ENCODE results near the gene ZNF592. TPM values are rescaled to one million over a fixed set of nuclear protein-coding genes. Genes with fewer than 3 reads are reported as not detected.
"Not testable (repeated sequence)": the region's sequence is repeated elsewhere in the genome, so short reads cannot be mapped to it uniquely, and the experiment has no call there.

The ZNF592 gene
- total RNA-seq, 4 donors from 2014 or later = 18.3 to 28.0 (median 21.2) TPM

DNA sequence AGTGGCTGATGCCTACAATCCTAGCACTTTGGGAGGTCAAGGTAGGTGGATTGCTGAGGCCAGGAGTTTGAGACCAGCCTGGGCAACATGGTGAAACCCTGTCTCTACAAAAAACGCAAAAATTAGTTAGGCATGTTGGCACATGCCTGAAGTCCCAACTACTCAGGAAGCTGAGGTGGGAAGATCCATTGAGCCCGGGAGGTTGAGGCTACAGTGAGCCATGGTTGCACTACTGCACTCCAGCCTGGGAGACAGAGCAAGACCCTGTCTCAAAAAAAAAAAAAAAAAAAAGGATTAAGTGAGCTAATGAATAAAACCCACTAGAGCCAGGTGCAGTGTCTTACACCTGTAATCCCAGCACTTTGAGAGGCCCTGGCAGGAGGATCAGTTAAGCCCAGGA, 25.8 kb upstream of the ZNF592 start:
- 81 to 88% methylated on average over 2 of the region's 2 CpGs for WGBS, 2 donors

DNA sequence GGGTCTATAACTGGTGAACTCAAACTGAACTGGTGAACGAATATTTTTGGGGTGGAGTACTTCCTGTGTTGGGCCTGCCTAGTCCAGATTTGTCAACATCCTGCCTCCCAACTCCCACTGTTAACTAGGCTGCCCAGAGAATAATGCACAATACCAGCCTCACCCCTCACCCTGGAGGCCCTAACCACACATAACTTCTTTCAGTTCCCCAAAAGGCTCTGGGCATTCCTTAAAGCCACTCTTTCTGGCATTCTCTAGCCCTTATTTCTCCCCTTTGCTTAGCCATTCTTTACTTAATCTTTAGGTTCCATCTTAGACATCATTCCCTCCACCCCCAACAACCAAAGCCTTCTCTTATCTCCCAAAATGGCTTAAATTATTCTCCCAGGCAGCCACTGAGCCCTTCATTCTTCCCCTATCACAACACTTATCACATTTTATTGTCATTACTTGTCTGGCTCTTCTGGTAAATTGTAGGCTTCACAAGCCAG, 23.3 kb upstream of the ZNF592 start:
- Histone ChIP-seq H3K9me3 (no peaks in the 10 kb centered on the region), H3K36me3 (no peaks in the 10 kb centered on the region), H3K4me1 (no peaks in the 10 kb centered on the region), H3K4me3 (replicated peaks in 1 of 3) (no peak overlapping the region), H3K27me3 (no peaks in the 10 kb centered on the region), H3K27ac (peak overlapping the region in 2 of 3 donors; percentile 15 to 26)
- intact Hi-C loops (cut with DNase I) = no loop called here
- DNase-seq = no peak
- no peak for TF ChIP-seq POLR2A (IDR thresholded peaks at IDR 0.05)
- TF ChIP-seq, protein P1, sequence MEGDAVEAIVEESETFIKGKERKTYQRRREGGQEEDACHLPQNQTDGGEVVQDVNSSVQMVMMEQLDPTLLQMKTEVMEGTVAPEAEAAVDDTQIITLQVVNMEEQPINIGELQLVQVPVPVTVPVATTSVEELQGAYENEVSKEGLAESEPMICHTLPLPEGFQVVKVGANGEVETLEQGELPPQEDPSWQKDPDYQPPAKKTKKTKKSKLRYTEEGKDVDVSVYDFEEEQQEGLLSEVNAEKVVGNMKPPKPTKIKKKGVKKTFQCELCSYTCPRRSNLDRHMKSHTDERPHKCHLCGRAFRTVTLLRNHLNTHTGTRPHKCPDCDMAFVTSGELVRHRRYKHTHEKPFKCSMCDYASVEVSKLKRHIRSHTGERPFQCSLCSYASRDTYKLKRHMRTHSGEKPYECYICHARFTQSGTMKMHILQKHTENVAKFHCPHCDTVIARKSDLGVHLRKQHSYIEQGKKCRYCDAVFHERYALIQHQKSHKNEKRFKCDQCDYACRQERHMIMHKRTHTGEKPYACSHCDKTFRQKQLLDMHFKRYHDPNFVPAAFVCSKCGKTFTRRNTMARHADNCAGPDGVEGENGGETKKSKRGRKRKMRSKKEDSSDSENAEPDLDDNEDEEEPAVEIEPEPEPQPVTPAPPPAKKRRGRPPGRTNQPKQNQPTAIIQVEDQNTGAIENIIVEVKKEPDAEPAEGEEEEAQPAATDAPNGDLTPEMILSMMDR (IDR thresholded peaks at IDR 0.05) = no peak
- WGBS, 2 donors = 29 to 58% methylated on average over 1 of the region's 1 CpG

More for the DNA sequence above, 25.8 kb upstream of the ZNF592 start:
- TF ChIP-seq, protein P1 (IDR thresholded peaks at IDR 0.05) = no peak
- TF ChIP-seq POLR2A (IDR thresholded peaks at IDR 0.05) = no peak
- Histone ChIP-seq H3K4me1 (no peaks in the 10 kb centered on the region), H3K4me3 (replicated peaks in 1 of 3) (no peak overlapping the region), H3K27ac (no peak overlapping the region), H3K9me3 (no peaks in the 10 kb centered on the region), H3K27me3 (no peaks in the 10 kb centered on the region), H3K36me3 (no peaks in the 10 kb centered on the region)
- intact Hi-C loops (cut with DNase I) = no loop called here
- no peak for DNase-seq

DNA sequence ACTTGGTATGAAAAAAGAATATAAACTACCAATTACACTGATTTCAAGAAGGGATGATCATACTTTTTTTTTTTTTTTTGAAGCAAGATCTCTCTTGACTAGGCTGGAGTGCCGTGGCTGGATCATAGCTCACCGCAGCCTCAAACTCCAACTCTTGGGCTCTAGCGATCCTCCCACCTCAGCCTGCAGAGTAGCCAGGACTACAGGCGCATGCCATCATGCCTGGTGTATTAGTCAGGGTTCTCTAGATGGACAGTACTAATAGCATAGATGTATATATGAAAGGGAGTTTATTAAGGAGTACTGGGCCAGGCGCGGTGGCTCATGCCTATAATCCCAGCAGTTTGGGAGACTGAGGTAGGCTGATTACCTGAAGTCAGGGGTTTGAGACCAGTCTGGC, 21.0 kb upstream of the ZNF592 start:
- no peak for TF ChIP-seq POLR2A (IDR thresholded peaks at IDR 0.05)
- TF ChIP-seq, protein P1 (IDR thresholded peaks at IDR 0.05) = no peak
- H3K36me3 ChIP-seq = no peaks in the 10 kb centered on the region
- no peak overlapping the region for H3K4me3 ChIP-seq (replicated peaks in 1 of 3)
- no peaks in the 10 kb centered on the region for H3K9me3 ChIP-seq
- H3K4me1 ChIP-seq = no peaks in the 10 kb centered on the region
- DNase-seq = no peak
- WGBS, 2 donors = 94 to 97% methylated on average over 6 of the region's 6 CpGs
- no peaks in the 10 kb centered on the region for H3K27me3 ChIP-seq
- no peak overlapping the region for H3K27ac ChIP-seq
- intact Hi-C loops (cut with DNase I) = no loop called here

DNA sequence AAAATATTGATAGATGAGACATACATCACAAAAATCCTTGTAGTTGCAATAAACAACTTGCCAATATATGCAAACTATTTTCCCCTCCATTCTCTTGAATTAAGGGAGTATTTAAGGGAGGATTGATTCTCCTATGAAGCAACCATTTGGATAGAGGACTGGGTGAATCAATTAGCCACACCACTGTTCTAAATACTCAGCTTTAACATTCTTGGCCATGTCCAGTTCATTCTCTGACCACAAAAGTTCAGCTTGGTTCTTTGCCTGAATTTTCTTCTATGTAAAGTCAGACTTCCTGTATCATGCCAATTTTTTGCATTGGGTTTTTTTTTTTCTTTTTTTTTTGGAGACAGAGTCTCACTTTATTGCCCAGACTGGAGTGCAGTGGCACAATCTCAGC, 16.6 kb upstream of the ZNF592 start:
- TF ChIP-seq, protein P1 (IDR thresholded peaks at IDR 0.05) = no peak
- TF ChIP-seq POLR2A (IDR thresholded peaks at IDR 0.05) = no peak
- Histone ChIP-seq H3K4me1 (peaks cover 3 to 4% of the 10 kb centered on the region in 2 donors), H3K9me3 (no peaks in the 10 kb centered on the region), H3K27me3 (no peaks in the 10 kb centered on the region), H3K4me3 (replicated peaks in 1 of 3) (no peak overlapping the region), H3K27ac (no peak overlapping the region), H3K36me3 (no peaks in the 10 kb centered on the region)
- intact Hi-C loops (cut with DNase I) = no loop called here
- DNase-seq = no peak

DNA sequence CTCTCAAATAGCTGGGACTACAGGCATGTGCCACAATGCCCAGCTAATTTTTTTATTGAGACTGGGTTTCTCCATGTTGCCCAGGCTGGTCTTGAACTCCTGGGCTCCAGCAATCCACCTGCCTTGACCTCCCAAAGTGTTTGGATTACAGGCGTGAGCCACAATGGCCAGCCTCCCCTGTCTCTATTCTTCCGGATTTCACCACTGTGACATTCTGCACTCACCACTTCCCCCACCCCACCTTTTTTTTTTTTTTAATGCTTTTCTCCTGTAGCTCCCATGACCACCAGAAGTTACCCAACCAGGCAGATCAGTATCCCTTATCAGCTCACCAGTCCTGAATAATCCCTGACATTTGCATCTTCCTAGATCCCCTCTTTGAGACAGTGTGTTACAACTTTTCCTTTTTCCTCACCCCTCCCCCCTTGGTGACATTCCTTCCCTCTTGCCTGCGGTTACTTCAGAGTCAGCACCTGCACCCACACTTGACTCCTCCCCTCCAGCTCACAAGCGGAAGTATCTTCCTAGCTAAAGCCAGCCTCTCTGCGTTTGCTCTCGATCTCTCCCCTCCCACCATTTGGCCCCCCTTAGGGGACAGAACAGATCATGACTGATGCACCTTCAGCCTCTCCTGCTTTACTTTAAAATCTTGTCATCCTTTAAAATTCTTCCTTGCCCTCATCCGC, 13.5 kb upstream of the ZNF592 start:
- TF ChIP-seq, protein P1 (IDR thresholded peaks at IDR 0.05) = no peak
- peak in 1 of 2 donors; percentile 50 for TF ChIP-seq POLR2A (IDR thresholded peaks at IDR 0.05)
- Histone ChIP-seq H3K9me3 (no peaks in the 10 kb centered on the region), H3K27ac (peak overlapping the region in 2 of 3 donors; percentile 30 to 70), H3K4me1 (peaks cover 3 to 4% of the 10 kb centered on the region in 2 donors), H3K4me3 (replicated peaks in 1 of 3) (no peak overlapping the region), H3K27me3 (no peaks in the 10 kb centered on the region), H3K36me3 (no peaks in the 10 kb centered on the region)
- intact Hi-C loops (cut with DNase I) = no loop called here
- 27 to 28% methylated on average over 7 of the region's 7 CpGs for WGBS, 2 donors
- peak; percentile 80 for DNase-seq

DNA sequence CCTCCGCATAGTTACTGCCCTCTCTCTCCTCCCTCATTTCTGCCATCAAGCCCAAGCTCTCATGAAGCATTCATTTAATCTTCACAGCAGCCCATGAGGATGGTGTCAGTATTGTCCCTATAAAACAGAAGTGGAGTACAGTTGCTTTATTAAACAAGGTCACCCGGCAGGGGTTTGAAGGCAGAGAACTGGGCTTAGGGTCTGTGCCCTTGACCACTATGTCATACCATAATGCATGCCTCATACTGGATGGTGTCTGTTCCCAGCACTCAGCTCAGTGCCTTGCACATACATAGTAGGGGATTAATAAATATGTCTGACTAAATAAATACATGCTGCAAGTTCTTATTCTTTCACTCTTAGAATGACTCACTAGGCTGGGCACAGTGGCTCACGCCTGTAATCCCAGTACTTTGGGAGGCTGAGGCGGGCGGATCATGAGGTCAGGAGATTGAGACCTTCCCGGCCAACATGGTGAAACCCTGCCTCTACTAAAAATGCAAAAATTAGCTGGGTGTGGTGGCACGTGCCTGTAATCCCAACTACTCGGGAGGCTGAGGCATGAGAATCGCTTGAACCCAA, 12.8 kb upstream of the ZNF592 start:
- H3K27ac ChIP-seq = peak overlapping the region in 2 of 3 donors; percentile 30 to 70
- intact Hi-C loops (cut with DNase I); H3K4me1 ChIP-seq; H3K9me3 ChIP-seq; H3K4me3 ChIP-seq (replicated peaks in 1 of 3); H3K36me3 ChIP-seq; DNase-seq; H3K27me3 ChIP-seq: not testable (repeated sequence)
- 81 to 84% methylated on average over 8 to 9 of the region's 9 CpGs for WGBS, 2 donors
